Right lobe of liver (tissue), 6 donors: Measurements from ENCODE around the gene SOCS7. TPM values are rescaled to one million over a fixed set of nuclear protein-coding genes. Genes with fewer than 3 reads are reported as not detected.

Experiments
- ATAC-seq, 4 donors: fragments of 200-7000 bp; cut with Tn5 transposase; one replicate each; pipeline ENCODE4 v1.9.1; 2020; ENCODE audit warnings: mild to moderate bottlenecking in 4 of 4, moderate library complexity in 4 of 4
- DNase-seq, 3 donors: peaks; one replicate each; pipeline ENCODE4 v3.0.0-alpha.2; 2020
- H3K27ac ChIP-seq, 3 donors: fragments of 200-600 bp; one replicate each; pipeline ENCODE4 v1.8.0; 2022
- H3K27me3 ChIP-seq, 2 donors: fragments of 200-600 bp; one replicate each; pipeline ENCODE4 v1.8.0; 2022
- H3K36me3 ChIP-seq, 4 donors: fragments of 200-600 bp; sonication (generic) in 1 of 4; one replicate each; pipeline versions ENCODE4 v1.5.1 to v1.8.0; 2017 to 2022; ENCODE audit warnings: control low read depth in 1 of 4
- H3K4me1 ChIP-seq, 4 donors: fragments of 200-600 bp; sonication (generic) in 1 of 4; one replicate each; pipeline versions ENCODE4 v1.5.1 to v1.8.0; 2017 to 2022; ENCODE audit warnings: control low read depth in 1 of 4
- H3K4me3 ChIP-seq, 3 donors: fragments of 200-600 bp; one replicate each; pipeline ENCODE4 v1.8.0; 2022
- H3K9me3 ChIP-seq, 4 donors: fragments of 200-600 bp; sonication (generic) in 1 of 4; one replicate each; pipeline versions ENCODE4 v1.5.1 to v1.8.0; 2017 to 2022; ENCODE audit warnings: control low read depth in 1 of 4
- CTCF ChIP-seq, 4 donors: fragments of 200-600 bp in 3 of 4; fragments of 450-650 bp in 1 of 4; IDR thresholded peaks; one replicate each; pipeline versions ENCODE4 v1.5.1 to v1.8.0; 2016 to 2022; ENCODE audit warnings: antibody characterized with exemption in 4 of 4, mild to moderate bottlenecking in 2 of 4
- POLR2A ChIP-seq: fragments of 450-650 bp; IDR thresholded peaks from one replicate; pipeline ENCODE4 v1.6.1; 2017; ENCODE audit warnings: antibody characterized with exemption, mild to moderate bottlenecking
- WGBS: methylation state at CpG from one replicate; pipeline ENCODE4 v1.1.6; 2018; ENCODE audit warnings: low coverage, low lambda C conversion rate; ENCODE audit not compliant: insufficient coverage; ENCODE audit errors: missing lambda C conversion rate; 5-methylcytosine and 5-hydroxymethylcytosine counted together
- intact Hi-C, 2 donors: fragments of 100-400 bp; cut with DNase I; formaldehyde crosslinking; loops; one replicate each; pipeline versions ENCODE4 v1.11.2 to v1.14.1; 2022
- total RNA-seq, 6 experiments: library from RNA; depleted of rRNA in 2 of 6; stranded (reverse); fragments of >200 nt in 2 of 6; fragmentation: NEBNext Ultra II Directional in 3 of 6; extraction: Animal tissue kit (Norgen Biotek cat#: 25700) in 3 of 6; gene quantifications; one replicate each; pipeline versions ENCODE4 v1.1.0 to v1.2.4, GENCODE V29; 2016 to 2023
- donor health status: DM: no; HTN: yes; CAD: no.
- donor health status: DM: no; HTN: no; CAD: no.
- donor health status: DM: no; HTN: no; CAD: no.
- donor health status: DM: no; HTN: yes; CAD: no.
- donor health status: DM: no; HTN: yes; CAD: no.

The SOCS7 gene
- total RNA-seq, 6 experiments from 2014 or later, result 2.2 to 6.0 (median 4.3) TPM

- H3K9me3 ChIP-seq, result no peaks in the 10 kb centered on the region
- no peaks in the 10 kb centered on the region for H3K4me1 ChIP-seq
- no peaks in the 10 kb centered on the region for H3K27me3 ChIP-seq
- no peak for ATAC-seq
- 17% methylated on average over 1 of the region's 2 CpGs for WGBS
- peak in 1 of 3 donors; percentile 36 for DNase-seq
- no peak overlapping the region for H3K27ac ChIP-seq
- TF ChIP-seq CTCF (IDR thresholded peaks at IDR 0.05) (no peak), POLR2A (no peak)
- intact Hi-C loops, result no loop called here
- H3K36me3 ChIP-seq, result no peaks in the 10 kb centered on the region
- H3K4me3 ChIP-seq, result no peak overlapping the region
Observed at GRCh38 chr17:38447502-38448085, 96.0 kb downstream of the SOCS7 start.

- Histone ChIP-seq H3K27me3 (no peaks in the 10 kb centered on the region), H3K36me3 (no peaks in the 10 kb centered on the region), H3K4me1 (no peaks in the 10 kb centered on the region), H3K27ac (no peak overlapping the region), H3K4me3 (no peak overlapping the region), H3K9me3 (no peaks in the 10 kb centered on the region)
- DNase-seq (no peak), ATAC-seq (no peak)
- intact Hi-C loops, result no loop called here
- no peak for TF ChIP-seq CTCF (IDR thresholded peaks at IDR 0.05)
- no peak for TF ChIP-seq POLR2A
- 56% methylated on average over 8 of the region's 9 CpGs for WGBS
Observed at GRCh38 chr17:38448208-38448771, 96.6 kb downstream of the SOCS7 start.

- intact Hi-C loops, result no loop called here
- Histone ChIP-seq H3K27ac (no peak overlapping the region), H3K36me3 (no peaks in the 10 kb centered on the region), H3K4me1 (no peaks in the 10 kb centered on the region), H3K27me3 (no peaks in the 10 kb centered on the region), H3K9me3 (no peaks in the 10 kb centered on the region), H3K4me3 (no peak overlapping the region)
- peak in 1 of 4 donors; percentile 2 for ATAC-seq
- no peak for TF ChIP-seq POLR2A
- TF ChIP-seq CTCF (IDR thresholded peaks at IDR 0.05), result no peak
- DNase-seq, result peak in 1 of 3 donors; percentile 43
- 58% methylated on average over 4 of the region's 15 CpGs for WGBS
Observed at GRCh38 chr17:38449364-38449763, 97.7 kb downstream of the SOCS7 start.

DNA sequence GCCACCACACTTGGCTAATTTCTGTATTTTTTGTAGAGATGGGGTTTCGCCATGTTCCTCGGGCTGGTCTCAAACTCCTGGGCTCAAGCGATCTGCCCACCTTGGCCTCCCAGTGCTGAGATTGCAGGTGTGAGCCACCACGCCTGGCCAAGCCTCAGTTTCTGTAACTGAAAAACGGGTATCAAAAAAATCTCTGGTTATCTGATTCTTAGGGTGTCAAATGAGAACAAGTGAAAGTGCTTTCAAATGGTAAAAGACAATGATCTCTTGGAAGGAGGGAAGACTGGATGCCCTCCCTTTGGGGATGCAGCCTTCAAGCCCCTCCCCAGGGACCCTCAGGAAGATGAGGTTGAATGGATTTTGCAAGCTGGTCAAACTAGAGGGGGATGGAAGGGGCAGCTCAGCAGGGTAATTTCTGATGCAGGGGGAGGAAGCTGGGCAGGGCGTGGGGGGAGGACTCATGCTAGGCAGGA is 98.9 kb downstream of the SOCS7 start:
- Histone ChIP-seq H3K4me3 (no peak overlapping the region), H3K4me1 (no peaks in the 10 kb centered on the region), H3K36me3 (no peaks in the 10 kb centered on the region), H3K9me3 (no peaks in the 10 kb centered on the region), H3K27me3 (no peaks in the 10 kb centered on the region), H3K27ac (no peak overlapping the region)
- intact Hi-C loops, result no loop called here
- 41% methylated on average over 5 of the region's 6 CpGs for WGBS
- ATAC-seq (no peak), DNase-seq (no peak)
- TF ChIP-seq POLR2A (no peak), CTCF (IDR thresholded peaks at IDR 0.05) (no peak)
